ENCODE data around the gene CT47A1. TPM values are rescaled to one million over a fixed set of nuclear protein-coding genes. Genes with fewer than 3 reads are reported as not detected.
"Not testable (repeated sequence)": the region's sequence is repeated elsewhere in the genome, so short reads cannot be mapped to it uniquely, and the experiment has no call there.

Gene CT47A1
- total RNA-seq, result not detected in 2 replicates
- long read RNA-seq, result 0 reads

GRCh38 chrX:120985660-120986059 lies at the start of gene CT47A1:
TSS of gene CT47A1 (minus strand) at chrX:120985760. CDS start at chrX:120985529, 231 bp downstream.
- H3K27ac Mint-ChIP-seq (ENCODE audit: unreplicated experiment); H3K4me1 Mint-ChIP-seq; H3K4me3 Mint-ChIP-seq; H3K9me3 Mint-ChIP-seq; H3K36me3 Mint-ChIP-seq (ENCODE audit: low read depth); H3K27me3 Mint-ChIP-seq (ENCODE audit: low read depth); DNase-seq (ENCODE audit: low read depth, low spot score): not testable (repeated sequence)

GRCh38 chrX:121032531-121032930 lies 47.0 kb upstream of the CT47A1 start:
- no peak overlapping the region for H3K4me3 Mint-ChIP-seq
- H3K27me3 Mint-ChIP-seq (ENCODE audit: low read depth), result no peaks in the 10 kb centered on the region
- H3K4me1 Mint-ChIP-seq, result no peaks in the 10 kb centered on the region
- H3K9me3 Mint-ChIP-seq, result peaks cover 5% of the 10 kb centered on the region
- no peaks in the 10 kb centered on the region for H3K36me3 Mint-ChIP-seq (ENCODE audit: low read depth)
- TF ChIP-seq CTCF (conservative IDR thresholded peaks at IDR 0.05), result no peak
- DNase-seq (ENCODE audit: low read depth, low spot score), result no peak
- no peak overlapping the region for H3K27ac Mint-ChIP-seq (ENCODE audit: unreplicated experiment)

GRCh38 chrX:121030083-121030482 lies 44.5 kb upstream of the CT47A1 start:
- H3K9me3 Mint-ChIP-seq, result peaks cover 8% of the 10 kb centered on the region
- H3K36me3 Mint-ChIP-seq (ENCODE audit: low read depth), result peaks cover 3% of the 10 kb centered on the region
- no peaks in the 10 kb centered on the region for H3K27me3 Mint-ChIP-seq (ENCODE audit: low read depth)
- DNase-seq (ENCODE audit: low read depth, low spot score), result no peak
- H3K27ac Mint-ChIP-seq (ENCODE audit: unreplicated experiment), result no peak overlapping the region
- H3K4me1 Mint-ChIP-seq, result no peaks in the 10 kb centered on the region
- no peak overlapping the region for H3K4me3 Mint-ChIP-seq
- no peak for TF ChIP-seq CTCF (conservative IDR thresholded peaks at IDR 0.05)

GRCh38 chrX:121028419-121028818 lies 42.9 kb upstream of the CT47A1 start:
- no peak for DNase-seq (ENCODE audit: low read depth, low spot score)
- Mint-ChIP-seq H3K4me3 (no peak overlapping the region), H3K36me3 (ENCODE audit: low read depth) (peaks cover 3% of the 10 kb centered on the region), H3K27ac (ENCODE audit: unreplicated experiment) (no peak overlapping the region), H3K27me3 (ENCODE audit: low read depth) (no peaks in the 10 kb centered on the region), H3K4me1 (no peaks in the 10 kb centered on the region), H3K9me3 (peaks cover 11% of the 10 kb centered on the region)
- TF ChIP-seq CTCF (conservative IDR thresholded peaks at IDR 0.05), result no peak

GRCh38 chrX:121014826-121015225 lies 29.3 kb upstream of the CT47A1 start:
- H3K27ac Mint-ChIP-seq (ENCODE audit: unreplicated experiment), result no peak overlapping the region
- H3K4me1 Mint-ChIP-seq, result peaks cover 17% of the 10 kb centered on the region
- no peaks in the 10 kb centered on the region for H3K27me3 Mint-ChIP-seq (ENCODE audit: low read depth)
- no peak overlapping the region for H3K4me3 Mint-ChIP-seq
- H3K36me3 Mint-ChIP-seq (ENCODE audit: low read depth), result peaks cover 2% of the 10 kb centered on the region
- no peak for DNase-seq (ENCODE audit: low read depth, low spot score)
- no peak for TF ChIP-seq CTCF (conservative IDR thresholded peaks at IDR 0.05)
- no peaks in the 10 kb centered on the region for H3K9me3 Mint-ChIP-seq

GRCh38 chrX:121013897-121014455 lies 28.4 kb upstream of the CT47A1 start:
- H3K4me1 Mint-ChIP-seq, result peaks cover 26% of the 10 kb centered on the region
- no peak overlapping the region for H3K4me3 Mint-ChIP-seq
- H3K27ac Mint-ChIP-seq (ENCODE audit: unreplicated experiment), result no peak overlapping the region
- H3K9me3 Mint-ChIP-seq, result no peaks in the 10 kb centered on the region
- peaks cover 2% of the 10 kb centered on the region for H3K36me3 Mint-ChIP-seq (ENCODE audit: low read depth)
- no peak for TF ChIP-seq CTCF (conservative IDR thresholded peaks at IDR 0.05)
- DNase-seq (ENCODE audit: low read depth, low spot score), result no peak
- H3K27me3 Mint-ChIP-seq (ENCODE audit: low read depth), result no peaks in the 10 kb centered on the region
